ENCODE measurements around the gene CUL7.

Gene CUL7

GRCh38 chr6:43076464-43077332 lies 23.0 kb upstream of the CUL7 start:
- DNase-seq, result no peak

GRCh38 chr6:43075670-43076463 lies 22.2 kb upstream of the CUL7 start, which contains the start of gene PTK7:
TSS of gene PTK7 (plus strand) at chr6:43076314. CDS start at chr6:43076489, 175 bp downstream.
- no peak for DNase-seq

GRCh38 chr6:43074847-43075669 lies 21.4 kb upstream of the CUL7 start:
- no peak for DNase-seq

DNA sequence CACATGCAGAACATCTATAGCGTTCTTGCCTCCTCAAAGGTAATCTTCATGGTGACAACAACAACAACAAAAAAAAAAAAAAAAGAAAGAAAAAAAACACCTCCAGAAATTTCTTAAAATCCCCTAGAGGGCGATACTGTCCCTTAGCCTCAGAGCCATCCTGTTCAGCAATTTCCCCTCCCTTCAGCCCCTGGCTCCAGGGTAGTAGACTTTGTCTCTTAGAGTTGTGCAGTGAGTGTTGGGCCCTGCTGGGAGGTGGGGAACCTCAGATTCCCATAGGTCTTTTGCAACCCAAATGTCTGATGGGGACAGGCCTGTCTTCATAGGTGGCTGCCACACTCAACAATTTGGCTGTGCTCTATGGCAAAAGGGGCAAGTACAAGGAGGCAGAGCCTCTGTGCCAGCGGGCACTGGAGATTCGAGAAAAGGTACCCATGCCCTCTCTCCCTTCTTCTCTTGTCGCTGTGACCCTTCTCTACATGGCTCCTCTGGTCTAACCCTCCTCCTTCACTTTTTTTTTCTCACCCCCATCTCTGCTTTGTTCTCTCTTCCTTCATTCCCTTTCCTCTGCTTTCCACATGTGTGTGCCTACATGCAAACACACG lies 16.5 kb upstream of the CUL7 start:
- no peak for DNase-seq

GRCh38 chr6:43062818-43063217 lies 9.2 kb upstream of the CUL7 start:
- no peak for DNase-seq

DNA sequence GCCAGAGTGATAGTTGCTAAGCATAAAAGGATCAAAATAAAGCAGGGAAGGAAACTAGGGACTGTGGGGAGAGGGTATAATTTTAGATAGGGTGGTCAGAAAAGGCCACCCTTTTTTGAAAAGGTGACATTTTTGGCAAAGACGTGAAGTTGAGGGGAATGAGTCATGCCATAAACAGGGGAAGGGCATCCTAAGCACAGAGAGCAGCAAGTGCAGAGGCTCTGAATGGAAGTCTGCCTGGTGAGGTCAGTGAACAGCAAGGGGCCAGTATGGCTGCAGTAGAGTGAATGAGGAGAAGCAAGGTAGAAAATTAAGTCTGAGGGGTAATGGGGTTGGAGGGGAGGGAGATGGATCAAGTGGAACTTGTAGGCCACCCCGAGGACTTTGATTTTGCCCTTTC lies 8.2 kb upstream of the CUL7 start:
- no peak for DNase-seq

GRCh38 chr6:43060755-43061633 lies 7.3 kb upstream of the CUL7 start:
- DNase-seq, result no peak

- DNase-seq, result no peak
These were observed 6.5 kb upstream of the CUL7 start for GRCh38 chr6:43060034-43060754.

DNA sequence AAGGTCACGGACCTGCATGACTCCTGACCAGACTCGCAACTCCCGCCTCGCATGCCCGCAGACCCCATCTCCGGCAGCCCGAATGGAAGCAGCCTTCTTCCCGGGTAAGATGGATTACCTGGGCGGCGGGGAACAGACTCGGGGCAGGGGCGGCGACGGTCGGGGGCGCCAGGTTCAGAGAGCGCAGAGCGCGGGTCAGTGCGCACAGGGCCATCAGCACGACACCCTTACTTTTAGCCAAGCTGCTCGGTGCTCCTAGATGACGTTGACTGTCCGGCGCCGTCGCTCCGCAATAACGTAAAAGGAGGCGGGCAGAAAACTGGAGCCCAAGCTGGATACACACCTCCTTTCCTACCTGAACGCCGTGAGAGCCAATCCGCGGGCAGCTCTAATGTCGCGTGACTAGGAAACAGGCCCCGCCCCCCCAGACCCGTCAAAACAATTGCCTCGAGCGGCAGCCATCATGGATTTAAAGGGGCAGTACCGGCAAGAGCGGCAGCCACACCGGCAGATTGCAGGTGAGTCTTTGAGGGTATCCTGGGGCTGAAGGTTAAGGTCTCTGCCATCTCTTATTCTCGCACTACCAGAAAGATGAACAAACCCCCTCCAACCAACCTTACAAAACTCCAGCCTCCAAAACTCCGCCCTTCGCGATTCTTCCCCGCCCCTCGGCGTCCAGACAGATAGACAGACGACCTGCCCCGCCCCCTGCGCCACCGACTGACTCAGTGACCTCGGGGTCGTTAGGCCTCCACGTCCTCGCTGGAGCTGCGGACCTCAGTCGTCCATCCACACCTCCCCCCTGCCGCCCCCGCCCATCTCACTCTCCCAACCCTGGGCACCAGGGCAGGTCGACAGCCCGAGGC lies 5.8 kb upstream of the CUL7 start, which contains the start of the genes KLC4 and MRPL2:
KLC4 (plus strand) TSS at position 464 of the 866 bp plus-strand sequence. CDS start 1,705 bp downstream, outside the sequence.
MRPL2 (minus strand) TSS at position 267 of the 866 bp plus-strand sequence; CDS start at position 214, 53 bp downstream.
- DNase-seq, result peak; percentile 96

DNA sequence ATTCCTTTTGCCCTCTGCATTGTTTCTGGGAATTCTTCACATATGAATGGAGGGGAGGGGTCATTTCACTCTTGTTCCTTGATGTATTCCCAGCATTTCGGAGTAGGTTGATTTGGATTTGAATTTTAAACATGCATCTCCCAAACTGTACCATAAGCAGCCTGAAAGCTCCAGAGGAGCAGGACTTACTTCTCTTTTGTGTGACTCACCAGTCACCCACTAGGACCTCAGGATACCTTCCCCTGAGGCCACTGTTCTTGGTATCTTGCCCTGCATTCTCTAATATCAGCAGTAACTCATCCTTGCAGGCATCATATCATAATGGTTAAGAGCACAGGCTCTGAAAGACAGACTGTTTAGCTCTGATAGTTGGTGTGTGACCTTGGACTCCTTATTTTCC lies 4.9 kb upstream of the CUL7 start:
- DNase-seq, result no peak

GRCh38 chr6:43055966-43056365 lies 2.3 kb upstream of the CUL7 start:
- DNase-seq, result no peak

DNA sequence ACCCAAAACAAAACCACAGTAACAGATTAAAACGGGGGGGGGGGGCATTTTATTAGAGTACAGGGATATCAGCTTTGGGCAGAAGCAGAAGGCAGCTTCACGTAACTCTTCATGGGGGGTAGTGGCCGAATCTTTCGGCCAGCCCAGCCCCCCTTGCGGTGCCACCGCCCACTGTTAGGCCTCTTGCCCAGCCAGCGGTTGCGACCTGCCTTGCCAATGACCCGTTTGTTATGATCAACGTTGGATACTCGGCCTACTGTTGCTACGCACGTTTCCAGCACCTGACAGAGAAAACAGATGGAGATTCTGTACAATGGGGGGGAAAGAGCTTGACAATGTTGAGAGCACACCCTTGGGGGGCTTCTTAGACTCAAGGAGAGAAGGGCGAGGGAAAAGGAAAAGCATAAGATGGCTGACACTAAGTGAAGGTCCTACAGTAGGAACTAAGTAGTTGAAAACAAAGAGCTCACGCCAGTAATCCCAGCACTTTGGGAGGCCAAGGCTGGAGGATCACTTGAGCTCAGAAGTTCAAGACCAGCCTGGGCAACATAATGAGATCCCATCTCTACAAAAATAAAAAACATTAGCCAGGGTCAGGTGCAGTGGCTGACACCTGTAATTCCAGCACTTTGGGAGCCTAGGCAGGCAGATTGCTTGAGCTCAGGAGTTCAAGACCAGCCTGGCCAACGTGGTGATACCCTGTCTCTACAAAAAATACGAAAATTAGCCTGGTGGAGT lies 724 bp upstream of the CUL7 start:
- no peak for DNase-seq

DNA sequence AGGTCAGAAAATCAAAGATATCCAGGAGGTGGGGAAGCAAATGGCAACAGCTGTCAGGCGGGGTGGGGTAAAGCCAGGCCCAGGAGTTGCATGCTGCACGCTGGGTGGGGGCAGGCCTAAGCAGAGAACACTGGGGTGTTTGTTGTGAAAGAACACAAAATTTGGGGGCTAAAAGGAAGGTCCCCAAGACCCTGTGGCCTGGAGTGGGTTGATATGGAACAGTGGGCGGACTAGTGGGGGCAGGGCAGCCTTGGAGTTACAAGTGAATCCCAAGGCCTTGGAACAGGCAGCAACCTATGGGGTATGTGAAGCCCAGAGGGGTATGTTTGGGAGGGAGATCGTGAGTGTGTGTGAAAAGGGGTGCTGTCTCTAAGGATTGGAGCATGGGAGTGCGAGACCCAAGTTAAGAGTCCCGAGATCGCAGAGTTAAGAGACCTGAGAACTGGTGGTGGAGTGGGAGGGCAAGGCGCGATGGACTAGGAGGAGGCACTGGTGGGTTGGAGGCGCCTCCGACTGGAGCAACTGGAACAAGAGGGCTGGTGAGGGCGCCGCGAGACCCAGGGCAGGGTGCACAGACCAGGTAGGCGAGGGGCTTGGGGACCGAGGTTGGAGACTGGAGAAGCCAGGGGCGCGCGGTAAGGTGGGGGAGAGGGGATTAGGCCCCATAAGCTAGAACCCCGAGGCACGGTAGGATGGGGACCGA lies 658 bp downstream of the CUL7 start:
- no peak for DNase-seq

DNA sequence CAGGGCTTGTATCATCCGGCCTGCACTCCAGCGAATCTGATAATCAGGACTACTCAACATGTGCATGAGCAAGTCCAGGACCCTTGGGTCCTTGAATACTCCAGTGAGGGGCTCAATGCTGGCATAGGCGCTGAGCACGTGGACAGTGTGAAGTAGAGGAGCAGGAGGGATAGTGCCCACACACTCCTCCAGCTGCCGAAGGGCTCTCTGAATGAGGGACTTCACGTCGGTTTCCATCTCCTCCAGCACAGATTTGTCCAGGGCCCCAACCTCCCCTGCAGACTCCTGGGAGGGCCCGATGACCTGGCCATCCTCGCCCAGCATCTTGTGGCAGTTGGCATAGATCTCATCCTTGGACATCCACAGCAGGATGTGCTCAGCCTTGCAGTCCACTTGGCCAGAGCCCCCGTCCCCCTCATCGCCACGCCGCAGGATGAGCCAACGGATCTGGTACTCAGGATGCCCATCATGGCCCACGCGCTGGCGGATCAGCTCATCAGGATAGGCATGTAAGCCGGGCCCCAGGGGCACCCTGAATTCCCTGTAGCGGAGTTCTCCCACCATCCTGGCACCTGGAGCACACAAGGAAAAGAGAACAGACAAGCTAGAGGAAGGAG lies 1.3 kb downstream of the CUL7 start:
- no peak for DNase-seq

DNA sequence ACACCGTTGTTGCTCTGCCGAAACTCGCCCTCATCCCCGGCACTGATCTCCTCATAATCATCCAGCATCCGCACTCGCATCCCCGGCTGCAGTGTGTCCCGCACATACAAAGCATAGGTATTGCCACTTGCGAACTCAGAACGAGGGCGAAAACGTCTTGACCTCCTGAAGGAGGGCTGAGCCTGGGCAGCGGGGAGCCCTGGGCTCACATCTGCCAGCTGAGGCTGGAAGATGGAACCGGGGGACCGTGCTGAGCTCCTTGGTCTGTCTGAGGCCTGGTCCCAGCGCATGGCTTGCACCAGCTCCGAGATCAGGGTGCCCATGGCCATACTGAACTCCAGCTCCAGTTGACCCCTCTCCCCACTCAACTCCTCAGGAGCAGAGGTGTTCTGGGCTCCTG lies 2.7 kb downstream of the CUL7 start:
- DNase-seq, result no peak

DNA sequence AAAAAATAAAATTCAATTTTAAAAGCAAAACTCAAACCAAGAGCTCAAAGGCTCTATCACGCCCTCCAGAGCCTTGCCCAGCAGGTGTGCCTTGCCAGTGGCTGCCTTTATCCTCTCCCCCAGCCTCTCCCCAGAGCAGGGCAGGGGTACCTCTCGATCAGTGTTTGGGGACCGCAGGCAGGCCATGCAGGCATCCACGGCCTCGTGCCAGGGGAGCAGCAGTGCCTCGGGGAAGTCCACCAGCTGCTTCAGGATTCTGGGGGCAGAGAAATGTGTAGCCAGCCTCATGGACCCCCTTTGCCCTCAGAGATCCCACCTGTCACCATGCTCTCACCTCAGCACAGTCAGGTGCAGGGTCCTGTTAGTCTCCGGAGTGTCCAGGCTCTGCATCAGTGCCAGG lies 5.7 kb downstream of the CUL7 start:
- no peak for DNase-seq

- DNase-seq, result no peak
These were observed 8.2 kb downstream of the CUL7 start for GRCh38 chr6:43045371-43045930.
